Measurements from ENCODE around the gene MRPL34.
A peak's percentile ranks its signal among the peaks of the same experiment; 100 is the strongest.

The MRPL34 gene

GRCh38 chr19:17285415-17286135, 20.1 kb upstream of the MRPL34 start:
- DNase-seq (ENCODE audit: low read depth), result no peak
- TF ChIP-seq, protein P1, sequence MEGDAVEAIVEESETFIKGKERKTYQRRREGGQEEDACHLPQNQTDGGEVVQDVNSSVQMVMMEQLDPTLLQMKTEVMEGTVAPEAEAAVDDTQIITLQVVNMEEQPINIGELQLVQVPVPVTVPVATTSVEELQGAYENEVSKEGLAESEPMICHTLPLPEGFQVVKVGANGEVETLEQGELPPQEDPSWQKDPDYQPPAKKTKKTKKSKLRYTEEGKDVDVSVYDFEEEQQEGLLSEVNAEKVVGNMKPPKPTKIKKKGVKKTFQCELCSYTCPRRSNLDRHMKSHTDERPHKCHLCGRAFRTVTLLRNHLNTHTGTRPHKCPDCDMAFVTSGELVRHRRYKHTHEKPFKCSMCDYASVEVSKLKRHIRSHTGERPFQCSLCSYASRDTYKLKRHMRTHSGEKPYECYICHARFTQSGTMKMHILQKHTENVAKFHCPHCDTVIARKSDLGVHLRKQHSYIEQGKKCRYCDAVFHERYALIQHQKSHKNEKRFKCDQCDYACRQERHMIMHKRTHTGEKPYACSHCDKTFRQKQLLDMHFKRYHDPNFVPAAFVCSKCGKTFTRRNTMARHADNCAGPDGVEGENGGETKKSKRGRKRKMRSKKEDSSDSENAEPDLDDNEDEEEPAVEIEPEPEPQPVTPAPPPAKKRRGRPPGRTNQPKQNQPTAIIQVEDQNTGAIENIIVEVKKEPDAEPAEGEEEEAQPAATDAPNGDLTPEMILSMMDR (IDR thresholded peaks at IDR 0.05; ENCODE audit: insufficient read depth, low read depth, low read length, missing control alignments), result no peak
- no peak overlapping the region for H3K4me3 ChIP-seq (ENCODE audit: low read depth, low read length)

DNA sequence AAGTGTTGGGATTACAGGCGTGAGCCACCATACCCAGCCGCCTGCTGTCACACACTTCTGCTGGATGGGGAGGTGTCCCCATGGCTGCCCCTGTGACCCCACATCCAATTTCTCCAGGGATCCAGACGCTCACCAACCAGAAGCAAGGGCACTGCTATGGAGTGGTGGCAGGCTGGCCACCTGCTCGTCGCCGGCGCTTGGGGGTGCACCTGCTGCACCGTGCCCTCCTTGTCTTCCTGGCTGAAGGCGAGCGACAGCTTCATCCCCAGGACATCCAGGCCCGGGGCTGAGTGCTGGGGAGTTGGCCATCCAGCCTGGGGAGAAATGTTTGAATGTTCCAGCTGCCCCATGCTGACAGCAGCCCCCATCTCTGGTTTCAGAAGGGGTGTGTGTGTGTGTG, 19.4 kb upstream of the MRPL34 start:
- TF ChIP-seq, protein P1 (IDR thresholded peaks at IDR 0.05; ENCODE audit: insufficient read depth, low read depth, low read length, missing control alignments), result no peak
- no peak for DNase-seq (ENCODE audit: low read depth)

GRCh38 chr19:17286752-17287151, 18.9 kb upstream of the MRPL34 start:
- no peak for DNase-seq (ENCODE audit: low read depth)
- TF ChIP-seq, protein P1 (IDR thresholded peaks at IDR 0.05; ENCODE audit: insufficient read depth, low read depth, low read length, missing control alignments), result no peak
- no peak overlapping the region for H3K4me3 ChIP-seq (ENCODE audit: low read depth, low read length)

More for the DNA sequence above, 19.4 kb upstream of the MRPL34 start:
- H3K4me3 ChIP-seq (ENCODE audit: low read depth, low read length), result no peak overlapping the region

DNA sequence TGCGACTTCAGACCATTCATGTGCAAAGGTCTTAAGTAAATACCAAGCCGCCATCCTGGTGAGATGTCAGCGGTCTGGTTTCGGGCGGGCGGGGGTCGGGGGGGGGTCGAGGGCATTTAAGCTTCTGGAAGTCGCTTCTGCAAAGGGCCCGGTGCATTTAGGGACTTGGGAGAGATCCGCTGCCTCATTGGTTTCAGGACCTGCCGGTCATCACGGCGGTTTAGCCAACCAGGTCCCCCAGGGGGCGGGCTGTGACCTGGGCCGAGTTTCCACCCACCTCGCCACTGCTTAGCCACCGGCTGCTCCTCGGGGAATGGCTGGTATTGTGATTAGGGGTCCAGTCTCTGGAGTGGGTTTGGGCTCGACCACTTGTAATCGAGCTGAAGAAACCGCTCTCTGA, 16.2 kb upstream of the MRPL34 start:
- TF ChIP-seq, protein P1 (IDR thresholded peaks at IDR 0.05; ENCODE audit: insufficient read depth, low read depth, low read length, missing control alignments), result no peak
- peak; percentile 91 for DNase-seq (ENCODE audit: low read depth)
- H3K4me3 ChIP-seq (ENCODE audit: low read depth, low read length), result no peak overlapping the region

DNA sequence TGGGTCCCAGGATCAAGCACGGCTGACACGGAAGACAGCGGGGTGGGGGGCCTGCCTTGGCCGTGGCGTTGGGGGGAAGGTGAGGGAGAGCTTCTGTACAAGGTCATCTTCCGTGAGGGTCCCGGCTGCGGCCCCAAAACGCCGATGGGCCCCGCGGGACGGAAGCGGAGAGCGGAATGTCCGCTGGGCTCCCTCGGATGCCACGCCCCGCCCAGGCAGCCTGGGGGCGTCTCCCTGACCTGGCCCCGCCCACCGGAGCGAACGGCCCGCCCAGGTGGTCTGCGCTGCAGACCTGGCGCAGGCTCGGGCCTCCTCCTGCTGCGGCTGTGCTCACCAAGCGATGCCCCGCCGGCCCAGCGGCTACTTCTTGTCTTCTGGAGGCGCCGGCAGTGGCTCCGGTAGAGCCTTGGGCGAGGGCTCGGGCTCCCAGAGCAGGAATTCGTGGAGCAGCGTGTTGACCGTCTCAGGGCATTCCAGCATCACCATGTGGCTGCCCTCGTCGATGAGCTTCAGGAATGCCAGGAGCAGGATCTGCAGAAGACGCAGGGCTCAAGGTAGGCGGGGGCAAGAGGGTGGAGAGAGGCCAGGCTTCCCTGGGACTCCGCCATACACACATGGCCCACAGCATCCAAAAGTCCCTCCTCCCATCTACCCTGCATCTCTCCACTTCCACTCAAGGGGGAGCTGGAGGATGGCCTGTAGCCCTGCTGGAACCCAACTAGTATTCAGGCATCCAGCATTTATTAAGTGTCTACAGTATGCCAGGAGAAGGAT, 13.2 kb upstream of the MRPL34 start:
- TF ChIP-seq, protein P1 (IDR thresholded peaks at IDR 0.05; ENCODE audit: insufficient read depth, low read depth, low read length, missing control alignments), result peak; percentile 84
- DNase-seq (ENCODE audit: low read depth), result peak; percentile 90

GRCh38 chr19:17293605-17294004, 12.1 kb upstream of the MRPL34 start:
- TF ChIP-seq, protein P1 (IDR thresholded peaks at IDR 0.05; ENCODE audit: insufficient read depth, low read depth, low read length, missing control alignments), result no peak
- no peak for DNase-seq (ENCODE audit: low read depth)
- H3K4me3 ChIP-seq (ENCODE audit: low read depth, low read length), result no peak overlapping the region

More for the DNA sequence above, 13.2 kb upstream of the MRPL34 start:
- H3K4me3 ChIP-seq (ENCODE audit: low read depth, low read length), result peak overlapping the region; percentile 51

Measured in GM12865 (cell line).